ENCODE data around the gene GDPD5.
A peak's percentile ranks its signal among the peaks of the same experiment; 100 is the strongest.

Gene GDPD5

GRCh38 chr11:75439495-75440120 is 86.1 kb downstream of the GDPD5 start:
- H3K36me3 ChIP-seq (ENCODE audit: insufficient read depth, low read length): no peaks in the 10 kb centered on the region

DNA sequence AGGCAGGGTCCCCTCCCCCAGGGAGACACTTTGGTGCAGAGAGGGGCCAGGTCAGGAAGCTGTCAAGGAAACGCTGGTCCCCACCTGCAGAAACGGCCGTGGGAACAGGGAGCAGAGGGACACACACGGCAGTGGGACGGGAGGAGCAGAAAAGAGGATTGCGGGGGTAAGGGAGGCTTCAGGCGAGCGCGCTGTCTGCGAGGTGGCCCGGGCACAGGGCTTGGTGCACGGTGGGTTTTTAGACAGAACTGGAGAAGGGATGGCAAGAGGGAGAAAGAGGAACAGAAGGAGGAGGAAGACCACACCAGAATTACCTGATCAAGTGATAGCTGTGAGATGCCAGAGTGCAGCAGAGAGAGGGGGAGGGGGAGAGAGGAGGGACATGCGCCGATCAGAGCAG is 86.7 kb downstream of the GDPD5 start:
- Histone ChIP-seq H3K4me1 (ENCODE audit: insufficient read depth, low read length) (no peaks in the 10 kb centered on the region), H3K36me3 (ENCODE audit: insufficient read depth, low read length) (no peaks in the 10 kb centered on the region), H3K9me3 (ENCODE audit: low read length) (no peaks in the 10 kb centered on the region), H3K4me3 (ENCODE audit: low read length) (no peak overlapping the region), H2AFZ (ENCODE audit: low read depth, low read length) (no peak overlapping the region), H3K27me3 (ENCODE audit: insufficient read depth, low read length) (peaks cover 9% of the 10 kb centered on the region)

More at GRCh38 chr11:75439495-75440120, 86.1 kb downstream of the GDPD5 start:
- H3K9me3 ChIP-seq (ENCODE audit: low read length): no peaks in the 10 kb centered on the region
- peaks cover 9% of the 10 kb centered on the region for H3K27me3 ChIP-seq (ENCODE audit: insufficient read depth, low read length)
- H3K4me1 ChIP-seq (ENCODE audit: insufficient read depth, low read length): no peaks in the 10 kb centered on the region
- H2AFZ ChIP-seq (ENCODE audit: low read depth, low read length): no peak overlapping the region
- no peak overlapping the region for H3K4me3 ChIP-seq (ENCODE audit: low read length)

GRCh38 chr11:75437966-75438659 is 87.6 kb downstream of the GDPD5 start:
- H3K36me3 ChIP-seq (ENCODE audit: insufficient read depth, low read length): no peaks in the 10 kb centered on the region
- H3K9me3 ChIP-seq (ENCODE audit: low read length): no peaks in the 10 kb centered on the region
- no peak overlapping the region for H2AFZ ChIP-seq (ENCODE audit: low read depth, low read length)
- H3K4me3 ChIP-seq (ENCODE audit: low read length): no peak overlapping the region
- H3K4me1 ChIP-seq (ENCODE audit: insufficient read depth, low read length): peaks cover 4% of the 10 kb centered on the region
- peaks cover 7% of the 10 kb centered on the region for H3K27me3 ChIP-seq (ENCODE audit: insufficient read depth, low read length)

DNA sequence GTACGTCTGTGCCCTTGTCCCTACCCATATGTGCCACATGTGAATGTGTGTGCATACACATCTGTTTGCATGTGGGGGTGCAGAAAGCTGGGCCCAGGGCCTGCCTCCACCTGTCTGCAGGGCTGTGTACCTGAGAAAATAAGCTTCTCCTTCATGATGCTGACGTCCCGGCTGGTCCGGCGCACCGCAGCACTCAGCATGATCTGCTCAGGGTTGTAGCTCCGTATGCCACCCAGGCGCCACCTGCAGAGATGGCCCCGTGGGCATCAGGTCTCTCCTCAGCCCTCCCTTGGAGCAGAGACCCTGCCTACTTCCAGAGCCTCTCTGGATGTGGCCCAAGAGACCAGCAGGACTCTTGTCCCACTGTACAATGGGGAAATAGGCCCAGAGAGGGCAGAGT is 88.9 kb downstream of the GDPD5 start:
- no peaks in the 10 kb centered on the region for H3K36me3 ChIP-seq (ENCODE audit: insufficient read depth, low read length)
- H3K9me3 ChIP-seq (ENCODE audit: low read length): no peaks in the 10 kb centered on the region
- H3K4me3 ChIP-seq (ENCODE audit: low read length): no peak overlapping the region
- peaks cover 16% of the 10 kb centered on the region for H3K4me1 ChIP-seq (ENCODE audit: insufficient read depth, low read length)
- H3K27me3 ChIP-seq (ENCODE audit: insufficient read depth, low read length): peaks cover 15% of the 10 kb centered on the region
- H2AFZ ChIP-seq (ENCODE audit: low read depth, low read length): no peak overlapping the region

- H3K9me3 ChIP-seq (ENCODE audit: low read length): no peaks in the 10 kb centered on the region
- peaks cover 17% of the 10 kb centered on the region for H3K4me1 ChIP-seq (ENCODE audit: insufficient read depth, low read length)
- H3K4me3 ChIP-seq (ENCODE audit: low read length): no peak overlapping the region
- peaks cover 24% of the 10 kb centered on the region for H3K27me3 ChIP-seq (ENCODE audit: insufficient read depth, low read length)
- no peaks in the 10 kb centered on the region for H3K36me3 ChIP-seq (ENCODE audit: insufficient read depth, low read length)
- no peak overlapping the region for H2AFZ ChIP-seq (ENCODE audit: low read depth, low read length)
These were observed 90.2 kb downstream of the GDPD5 start for GRCh38 chr11:75435571-75435925.

DNA sequence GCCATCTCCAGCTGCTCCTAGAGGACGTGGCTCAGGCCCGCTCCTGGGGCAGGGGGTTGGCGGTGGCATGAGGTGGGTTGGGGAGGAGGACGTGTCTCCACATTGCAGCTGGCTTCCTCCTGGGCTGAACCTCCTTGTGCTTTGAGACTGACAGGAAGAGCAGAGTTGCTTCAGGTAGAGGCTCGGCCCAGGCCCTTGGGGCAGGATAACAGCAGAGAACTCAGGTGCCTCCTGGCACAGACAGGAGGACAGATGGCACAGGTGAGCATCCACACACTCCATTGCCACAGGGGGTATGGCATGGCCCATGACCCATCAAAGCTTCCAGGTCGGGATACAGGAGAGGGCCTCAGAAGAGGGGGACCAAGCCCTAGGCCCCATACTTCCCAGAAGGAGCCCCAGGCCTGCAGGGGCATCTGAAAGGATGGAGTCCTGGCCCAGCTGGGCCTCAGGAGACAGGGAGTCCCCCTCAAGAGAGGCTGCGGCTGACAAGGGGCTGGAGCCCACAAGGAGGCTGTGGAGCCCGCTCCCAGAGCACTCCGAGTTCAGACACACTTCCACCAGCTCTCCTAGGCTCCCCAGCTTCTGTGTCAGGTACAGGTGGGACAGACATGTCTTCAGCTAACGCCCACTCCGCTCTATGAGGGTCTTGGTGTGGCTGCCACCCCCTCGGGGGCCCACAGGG is 90.7 kb downstream of the GDPD5 start:
- no peaks in the 10 kb centered on the region for H3K36me3 ChIP-seq (ENCODE audit: insufficient read depth, low read length)
- no peak overlapping the region for H3K4me3 ChIP-seq (ENCODE audit: low read length)
- H3K27me3 ChIP-seq (ENCODE audit: insufficient read depth, low read length): peaks cover 28% of the 10 kb centered on the region
- no peaks in the 10 kb centered on the region for H3K9me3 ChIP-seq (ENCODE audit: low read length)
- no peak overlapping the region for H2AFZ ChIP-seq (ENCODE audit: low read depth, low read length)
- peaks cover 20% of the 10 kb centered on the region for H3K4me1 ChIP-seq (ENCODE audit: insufficient read depth, low read length)

DNA sequence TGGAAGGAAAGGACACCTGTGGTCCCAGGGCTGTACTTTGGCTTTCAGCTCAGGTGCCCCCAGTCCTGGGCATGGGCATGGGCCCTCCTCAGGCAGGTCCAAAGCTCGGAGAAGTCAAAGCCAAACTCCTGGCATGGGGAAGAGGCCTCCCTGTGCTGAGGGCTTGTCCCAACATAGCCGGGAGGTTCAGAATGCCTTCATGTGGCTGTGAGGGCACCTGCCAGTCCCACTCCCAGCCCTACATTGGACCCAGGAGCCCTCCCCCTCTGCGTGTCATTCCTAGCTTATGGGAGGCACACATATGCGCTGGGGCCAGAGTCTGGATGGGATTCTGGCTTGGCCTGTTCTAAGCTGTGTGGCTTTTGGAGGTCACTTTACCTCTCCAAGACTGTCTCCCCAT is 91.7 kb downstream of the GDPD5 start:
- Histone ChIP-seq H3K36me3 (ENCODE audit: insufficient read depth, low read length) (no peaks in the 10 kb centered on the region), H3K27me3 (ENCODE audit: insufficient read depth, low read length) (peaks cover 33% of the 10 kb centered on the region), H3K9me3 (ENCODE audit: low read length) (no peaks in the 10 kb centered on the region), H3K4me3 (ENCODE audit: low read length) (no peak overlapping the region), H2AFZ (ENCODE audit: low read depth, low read length) (no peak overlapping the region), H3K4me1 (ENCODE audit: insufficient read depth, low read length) (peaks cover 20% of the 10 kb centered on the region)

DNA sequence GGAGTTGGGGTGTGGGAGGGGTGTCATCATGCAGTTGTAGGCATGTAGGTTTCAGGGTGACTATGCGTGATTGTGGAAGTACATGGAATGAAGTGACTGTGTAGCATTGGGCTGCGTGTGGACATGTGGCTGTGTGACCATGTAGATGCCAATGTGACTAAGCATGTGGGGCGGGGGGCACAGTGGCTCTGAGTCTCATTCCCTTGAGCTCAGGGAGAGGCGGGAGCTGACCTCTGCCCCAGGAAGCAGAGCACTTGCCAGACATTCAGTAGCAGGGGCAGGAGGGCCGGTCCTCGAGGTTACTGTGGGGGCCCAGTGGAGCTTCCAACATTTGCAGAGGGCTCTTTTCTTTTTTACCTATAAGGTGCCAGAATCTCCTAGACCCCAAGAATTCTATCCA is 92.3 kb downstream of the GDPD5 start:
- Histone ChIP-seq H3K4me1 (ENCODE audit: insufficient read depth, low read length) (peaks cover 20% of the 10 kb centered on the region), H3K9me3 (ENCODE audit: low read length) (no peaks in the 10 kb centered on the region), H3K36me3 (ENCODE audit: insufficient read depth, low read length) (no peaks in the 10 kb centered on the region), H2AFZ (ENCODE audit: low read depth, low read length) (no peak overlapping the region), H3K4me3 (ENCODE audit: low read length) (no peak overlapping the region), H3K27me3 (ENCODE audit: insufficient read depth, low read length) (peaks cover 33% of the 10 kb centered on the region)

GRCh38 chr11:75432911-75433321 is 92.8 kb downstream of the GDPD5 start, which contains the start of gene KLHL35:
Gene KLHL35, minus strand, starts transcription at chr11:75433203. Its CDS starts 2,574 bp downstream, at chr11:75430629.
- Histone ChIP-seq H3K4me1 (ENCODE audit: insufficient read depth, low read length) (peaks cover 20% of the 10 kb centered on the region), H2AFZ (ENCODE audit: low read depth, low read length) (peak within 1 kb of the TSS; percentile 67), H3K27me3 (ENCODE audit: insufficient read depth, low read length) (peaks cover 33% of the 10 kb centered on the region), H3K4me3 (ENCODE audit: low read length) (peak within 1 kb of the TSS; percentile 44), H3K36me3 (ENCODE audit: insufficient read depth, low read length) (no peaks in the 10 kb centered on the region), H3K9me3 (ENCODE audit: low read length) (no peaks in the 10 kb centered on the region)

DNA sequence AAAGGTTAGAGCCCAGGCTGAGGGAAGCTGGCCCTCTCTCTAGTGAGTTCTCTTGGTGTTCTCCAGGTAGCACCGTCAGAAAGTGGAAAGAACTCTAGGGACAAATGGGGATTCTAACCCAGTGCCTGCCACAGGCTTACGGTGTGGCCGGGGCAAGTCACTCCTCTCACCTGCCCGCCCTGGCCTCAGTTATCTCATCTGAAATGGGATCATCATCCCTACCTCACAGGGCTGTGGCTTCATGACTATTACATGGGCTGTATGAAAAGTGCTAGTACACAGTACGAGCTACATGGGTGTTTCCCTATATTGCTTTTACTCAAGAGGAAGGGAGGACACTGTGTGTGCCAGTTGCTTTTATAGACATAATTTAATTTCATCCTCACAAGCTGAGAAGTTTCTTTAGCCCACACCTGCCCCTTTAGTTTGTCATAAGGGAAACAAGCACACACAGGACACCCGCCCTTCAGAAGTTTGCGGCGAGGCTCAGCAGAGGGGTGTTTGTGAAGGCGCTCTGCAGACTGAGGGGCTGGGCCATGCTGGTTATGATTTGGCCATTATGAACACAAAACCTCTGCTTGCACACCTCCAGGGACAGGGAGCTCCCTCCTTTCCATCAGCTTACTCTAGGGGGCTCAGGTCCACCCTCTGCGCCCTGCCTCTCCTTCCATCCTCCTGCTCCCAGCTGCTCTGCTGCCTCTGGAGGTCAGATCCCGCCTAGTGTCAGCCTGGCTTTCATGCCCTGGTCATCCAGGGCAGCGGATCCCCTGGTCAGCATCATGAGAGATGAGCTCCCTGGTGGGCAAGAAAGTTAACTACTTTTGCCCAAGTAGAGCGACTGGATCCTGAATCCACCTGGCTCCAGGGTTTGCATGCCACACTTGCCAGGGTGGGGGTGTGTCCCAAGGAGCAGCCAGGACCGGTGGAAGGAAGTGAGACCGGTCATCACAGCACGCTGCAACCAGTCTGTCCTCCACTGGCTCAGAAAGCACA is 93.9 kb downstream of the GDPD5 start:
- H3K9me3 ChIP-seq (ENCODE audit: low read length): no peaks in the 10 kb centered on the region
- peaks cover 33% of the 10 kb centered on the region for H3K27me3 ChIP-seq (ENCODE audit: insufficient read depth, low read length)
- peaks cover 20% of the 10 kb centered on the region for H3K4me1 ChIP-seq (ENCODE audit: insufficient read depth, low read length)
- no peak overlapping the region for H2AFZ ChIP-seq (ENCODE audit: low read depth, low read length)
- H3K4me3 ChIP-seq (ENCODE audit: low read length): peak overlapping the region; percentile 44
- H3K36me3 ChIP-seq (ENCODE audit: insufficient read depth, low read length): no peaks in the 10 kb centered on the region

DNA sequence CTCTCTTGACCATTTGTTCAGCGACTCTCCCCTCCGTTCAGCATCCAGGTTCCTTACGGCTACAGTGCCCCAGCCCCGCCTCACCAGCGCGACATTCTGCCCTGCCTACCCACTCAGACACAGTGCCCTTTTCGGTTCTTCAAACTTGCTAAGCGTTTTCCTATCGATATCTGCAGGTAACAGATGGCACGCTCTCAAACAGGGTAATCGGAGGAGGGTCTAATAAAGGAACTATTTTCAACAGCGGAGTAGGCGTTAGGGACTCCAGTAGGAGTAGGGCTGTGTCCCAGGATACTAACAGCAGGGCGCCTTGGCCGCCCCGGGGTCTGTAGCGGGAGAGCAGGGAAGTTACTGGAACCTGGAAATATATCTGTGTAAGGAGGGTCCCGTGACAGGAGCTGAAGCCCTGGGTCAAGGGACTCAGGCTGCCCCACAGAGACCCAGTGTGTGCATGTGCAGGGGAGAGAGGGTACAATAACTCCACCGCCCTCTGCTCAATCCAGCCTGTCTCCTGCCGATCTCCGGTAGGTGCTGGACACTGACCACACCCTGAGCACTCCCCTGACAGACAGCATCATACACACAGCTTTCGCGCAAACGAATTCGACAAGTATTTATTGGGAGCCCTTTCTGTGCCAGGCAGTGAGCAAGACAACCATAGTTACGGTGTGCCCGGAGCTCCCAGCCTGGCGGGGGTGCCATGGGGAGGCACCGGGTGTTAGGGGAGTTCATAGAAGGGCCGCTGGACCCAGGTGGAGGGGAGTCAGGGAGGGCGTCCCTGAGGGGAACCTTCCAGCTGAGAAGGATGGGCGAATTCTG is 94.8 kb downstream of the GDPD5 start:
- H3K4me3 ChIP-seq (ENCODE audit: low read length): peak overlapping the region; percentile 46
- no peaks in the 10 kb centered on the region for H3K9me3 ChIP-seq (ENCODE audit: low read length)
- H3K36me3 ChIP-seq (ENCODE audit: insufficient read depth, low read length): peaks cover 3% of the 10 kb centered on the region
- H2AFZ ChIP-seq (ENCODE audit: low read depth, low read length): peak overlapping the region; percentile 82
- peaks cover 33% of the 10 kb centered on the region for H3K27me3 ChIP-seq (ENCODE audit: insufficient read depth, low read length)
- H3K4me1 ChIP-seq (ENCODE audit: insufficient read depth, low read length): peaks cover 20% of the 10 kb centered on the region

All from neuron (in vitro differentiated cells).